B cell (primary cell): ENCODE measurements around the gene KCND2. TPM values are rescaled to one million over a fixed set of nuclear protein-coding genes. Genes with fewer than 3 reads are reported as not detected.

Source experiments
- ATAC-seq: fragments of 200-7000 bp; cut with Tn5 transposase; one replicate; pipeline ENCODE4 v1.10.0; 2021; ENCODE audit warnings: low read depth, mild to moderate bottlenecking, moderate number of reproducible peaks, moderate library complexity
- CTCF ChIA-PET: fragments of 350-600 bp; sonication (Branson Sonifier 250); formaldehyde crosslinking; loops from one replicate; lab custom pipeline; 2021; ENCODE audit warnings: antibody characterized with exemption, inconsistent platforms; lab: Charles Lee
- POLR2A ChIA-PET: fragments of 350-600 bp; sonication (Branson Sonifier 250); formaldehyde crosslinking; loops from one replicate; lab custom pipeline; 2021; ENCODE audit warnings: antibody characterized with exemption; lab: Charles Lee
- DNase-seq: peaks from one replicate; pipeline ENCODE4 v3.0.0; 2013
- H2AFZ ChIP-seq: 2 replicates; pipeline ENCODE4 v1.6.1; 2012; ENCODE audit warnings: mild to moderate bottlenecking, low read depth, low read length; ENCODE audit not compliant: insufficient read depth, poor library complexity, severe bottlenecking
- H3K27ac ChIP-seq, 2 donors: 1 replicate in 1 of 2; 2 replicates in 1 of 2; pipeline ENCODE4 v1.5.1; 2012 to 2013; ENCODE audit warnings: low read length in 2 of 2, mild to moderate bottlenecking in 2 of 2, moderate library complexity in 1 of 2
- H3K27me3 ChIP-seq, 4 experiments: fragments of 200-600 bp in 1 of 4; sonication (generic) in 1 of 4; replicated peaks in 1 of 4; 1 replicate in 2 of 4; 2 replicates in 2 of 4; pipeline versions ENCODE4 v1.6.1 to v1.7.0; 2013 to 2016; ENCODE audit warnings: low read length in 3 of 4, mild to moderate bottlenecking in 2 of 4, mixed read lengths in 1 of 4, moderate library complexity in 1 of 4; ENCODE audit not compliant: insufficient read depth in 4 of 4, control insufficient read depth in 3 of 4; ENCODE audit errors: control extremely low read depth in 1 of 4
- H3K36me3 ChIP-seq, 2 experiments: replicated peaks in 1 of 2; 1 replicate in 1 of 2; 2 replicates in 1 of 2; pipeline versions ENCODE4 v1.6.1 to v1.7.1; 2013; ENCODE audit warnings: low read length in 1 of 2; ENCODE audit not compliant: insufficient read depth in 2 of 2, control insufficient read depth in 1 of 2; ENCODE audit errors: control extremely low read depth in 1 of 2, extremely low read depth in 1 of 2
- H3K4me1 ChIP-seq, 2 donors: fragments of 200-600 bp in 1 of 2; sonication (generic) in 1 of 2; 1 replicate in 1 of 2; 2 replicates in 1 of 2; pipeline versions ENCODE4 v1.5.1 to v1.6.1; 2013 to 2017; ENCODE audit warnings: low read length in 2 of 2; ENCODE audit not compliant: control insufficient read depth in 2 of 2, insufficient read depth in 2 of 2
- H3K4me2 ChIP-seq: replicated peaks from 2 replicates; pipeline ENCODE3; 2012; ENCODE audit warnings: mild to moderate bottlenecking, low read depth, low read length; ENCODE audit not compliant: poor library complexity, severe bottlenecking
- H3K4me3 ChIP-seq, 5 experiments: fragments of 200-600 bp in 1 of 5; sonication (generic) in 1 of 5; 1 replicate in 3 of 5; 2 replicates in 2 of 5; pipeline versions ENCODE4 v1.5.1 to v1.7.0; 2011 to 2016; ENCODE audit warnings: low read length in 4 of 5, mild to moderate bottlenecking in 4 of 5, low read depth in 2 of 5, control low read depth in 1 of 5, moderate library complexity in 1 of 5; ENCODE audit not compliant: insufficient read depth in 1 of 5; ENCODE audit errors: control extremely low read depth in 1 of 5, extremely low read depth in 1 of 5
- H3K79me2 ChIP-seq: fragments of 200-600 bp; sonication (generic); one replicate; pipeline ENCODE4 v1.6.0; 2016; ENCODE audit warnings: low read length; ENCODE audit not compliant: control insufficient read depth, insufficient read depth
- H3K9ac ChIP-seq: fragments of 200-600 bp; sonication (generic); 2 replicates; pipeline ENCODE4 v1.6.1; 2017; ENCODE audit warnings: mild to moderate bottlenecking, low read length, moderate library complexity
- H3K9me3 ChIP-seq, 3 donors: one replicate each; pipeline versions ENCODE4 v1.6.1 to v1.7.1; 2013; ENCODE audit warnings: low read length in 2 of 3; ENCODE audit not compliant: control insufficient read depth in 2 of 3, insufficient read depth in 1 of 3; ENCODE audit errors: control extremely low read depth in 1 of 3
- H4K20me1 ChIP-seq: 2 replicates; pipeline ENCODE4 v1.6.0; 2012; ENCODE audit warnings: mild to moderate bottlenecking, low read length; ENCODE audit not compliant: insufficient read depth, control insufficient read depth, poor library complexity, severe bottlenecking
- H3K27ac Mint-ChIP-seq: one replicate; pipeline ENCODE4 v1.8.0; 2021; ENCODE audit warnings: mixed read lengths
- H3K27me3 Mint-ChIP-seq: one replicate; pipeline ENCODE4 v1.8.0; 2021; ENCODE audit warnings: mixed read lengths
- H3K4me1 Mint-ChIP-seq: one replicate; pipeline ENCODE4 v1.8.0; 2021; ENCODE audit warnings: mixed read lengths
- H3K4me3 Mint-ChIP-seq: one replicate; pipeline ENCODE4 v1.8.0; 2021; ENCODE audit warnings: mixed read lengths
- H3K9me3 Mint-ChIP-seq: one replicate; pipeline ENCODE4 v1.8.0; 2022; ENCODE audit warnings: mixed read lengths; ENCODE audit not compliant: insufficient read depth
- EZH2 ChIP-seq: IDR thresholded peaks from 2 replicates; pipeline ENCODE4 v1.6.1; 2012; ENCODE audit warnings: borderline replicate concordance, low read depth, mild to moderate bottlenecking, moderate library complexity, low read length; ENCODE audit not compliant: insufficient read depth, poor library complexity, severe bottlenecking
- WGBS: methylation state at CpG from one replicate; pipeline ENCODE4 v1.1.5; 2013; ENCODE audit warnings: missing lambda C conversion rate; ENCODE audit not compliant: insufficient coverage; 5-methylcytosine and 5-hydroxymethylcytosine counted together
- intact Hi-C: fragments of 100-400 bp; cut with micrococcal nuclease; formaldehyde crosslinking; loops from one replicate; pipeline ENCODE4 v1.10.0; 2022
- polyA plus RNA-seq: library from polyadenylated mRNA; depleted of rRNA; stranded (reverse); fragments of >200 nt; gene quantifications from 2 replicates; pipeline ENCODE4 v1.2.3, GENCODE V29; 2012
- total RNA-seq, 2 donors: library from RNA; stranded (reverse); fragments of 120-200 nt in 1 of 2; gene quantifications; 1 replicate in 1 of 2; 2 replicates in 1 of 2; pipeline versions ENCODE4 v1.2.3 to v1.2.4, GENCODE V29; 2013 to 2022
- TF ChIP-seq, protein P1 (sequence below): fragments of 200-600 bp; IDR thresholded peaks from one replicate; pipeline ENCODE4 v1.8.0; 2022; ENCODE audit warnings: antibody characterized with exemption, mild to moderate bottlenecking

Gene KCND2
- total and polyA plus RNA-seq, 2 donors (not counting 1 experiment from before 2014, with no cell fraction given): not detected

DNA sequence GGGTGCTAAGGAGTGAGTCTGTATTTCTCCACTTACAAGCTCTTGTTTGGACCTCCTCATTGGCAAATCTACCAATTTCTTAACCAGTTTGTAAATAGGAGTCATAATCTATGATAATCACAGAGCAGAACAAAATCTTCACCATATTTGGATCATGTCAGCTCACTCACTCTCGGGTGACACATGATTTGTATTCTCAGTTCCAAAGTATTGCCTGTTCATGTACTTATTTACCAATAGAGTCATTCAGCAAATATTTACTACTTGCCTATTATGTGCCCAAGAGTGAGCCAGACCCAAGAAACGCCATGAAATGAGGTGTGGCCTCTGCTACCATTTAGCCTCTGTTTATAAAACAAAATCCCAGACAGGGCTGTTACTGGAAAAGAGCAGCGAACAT lies 470.2 kb downstream of the KCND2 start:
- POLR2A ChIA-PET: no interaction called here

DNA sequence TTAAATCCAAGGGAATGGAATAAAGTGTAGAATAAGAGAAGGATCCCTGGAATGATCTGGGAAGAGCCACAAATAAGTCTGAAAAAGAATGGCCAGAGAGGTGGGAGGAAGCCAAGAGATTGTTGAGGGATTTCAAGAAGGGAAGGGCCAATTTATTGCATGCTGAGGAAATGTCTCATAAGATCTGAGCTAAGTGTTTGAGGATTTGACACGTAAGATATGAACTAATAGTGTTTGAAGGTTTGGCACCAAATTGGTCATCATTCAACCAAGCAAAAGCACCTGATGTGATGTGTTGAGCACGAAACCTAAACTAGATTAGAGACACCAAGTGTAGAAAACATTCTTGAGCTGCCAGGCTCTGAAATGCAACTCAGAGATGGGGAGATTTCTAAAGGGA lies 487.1 kb downstream of the KCND2 start:
- Histone ChIP-seq H3K9me3 (no peaks in the 10 kb centered on the region), H2AFZ (no peak overlapping the region), H3K4me1 (no peaks in the 10 kb centered on the region), H3K9ac (no peak overlapping the region), H3K27me3 (no peaks in the 10 kb centered on the region), H3K36me3 (no peaks in the 10 kb centered on the region), H3K4me2 (no peak overlapping the region), H3K4me3 (no peak overlapping the region), H3K27ac (no peak overlapping the region), H4K20me1 (no peaks in the 10 kb centered on the region), H3K79me2 (no peaks in the 10 kb centered on the region)
- no peak overlapping the region for H3K27ac Mint-ChIP-seq
- 100% methylated on average over 1 of the region's 2 CpGs for WGBS
- no peak for TF ChIP-seq EZH2
- TF ChIP-seq, protein P1, sequence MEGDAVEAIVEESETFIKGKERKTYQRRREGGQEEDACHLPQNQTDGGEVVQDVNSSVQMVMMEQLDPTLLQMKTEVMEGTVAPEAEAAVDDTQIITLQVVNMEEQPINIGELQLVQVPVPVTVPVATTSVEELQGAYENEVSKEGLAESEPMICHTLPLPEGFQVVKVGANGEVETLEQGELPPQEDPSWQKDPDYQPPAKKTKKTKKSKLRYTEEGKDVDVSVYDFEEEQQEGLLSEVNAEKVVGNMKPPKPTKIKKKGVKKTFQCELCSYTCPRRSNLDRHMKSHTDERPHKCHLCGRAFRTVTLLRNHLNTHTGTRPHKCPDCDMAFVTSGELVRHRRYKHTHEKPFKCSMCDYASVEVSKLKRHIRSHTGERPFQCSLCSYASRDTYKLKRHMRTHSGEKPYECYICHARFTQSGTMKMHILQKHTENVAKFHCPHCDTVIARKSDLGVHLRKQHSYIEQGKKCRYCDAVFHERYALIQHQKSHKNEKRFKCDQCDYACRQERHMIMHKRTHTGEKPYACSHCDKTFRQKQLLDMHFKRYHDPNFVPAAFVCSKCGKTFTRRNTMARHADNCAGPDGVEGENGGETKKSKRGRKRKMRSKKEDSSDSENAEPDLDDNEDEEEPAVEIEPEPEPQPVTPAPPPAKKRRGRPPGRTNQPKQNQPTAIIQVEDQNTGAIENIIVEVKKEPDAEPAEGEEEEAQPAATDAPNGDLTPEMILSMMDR: no peak
- no peaks in the 10 kb centered on the region for H3K4me1 Mint-ChIP-seq
- ATAC-seq (no peak), DNase-seq (no peak)
- peaks cover 9% of the 10 kb centered on the region for H3K27me3 Mint-ChIP-seq
- no peaks in the 10 kb centered on the region for H3K9me3 Mint-ChIP-seq
- CTCF ChIA-PET: no interaction called here
- H3K4me3 Mint-ChIP-seq: no peak overlapping the region
- intact Hi-C loops: no loop called here
- POLR2A ChIA-PET: no interaction called here

More for the DNA sequence above, 470.2 kb downstream of the KCND2 start:
- intact Hi-C loops: no loop called here
- no peaks in the 10 kb centered on the region for H3K36me3 ChIP-seq
- no peaks in the 10 kb centered on the region for H3K9me3 ChIP-seq
- H3K4me1 ChIP-seq: no peaks in the 10 kb centered on the region
- WGBS: 80% methylated on average over 2 of the region's 3 CpGs
- Mint-ChIP-seq H3K27me3 (peaks cover 10% of the 10 kb centered on the region), H3K27ac (no peak overlapping the region), H3K9me3 (no peaks in the 10 kb centered on the region), H3K4me1 (no peaks in the 10 kb centered on the region), H3K4me3 (no peak overlapping the region)
- DNase-seq (no peak), ATAC-seq (no peak)
- H3K4me2 ChIP-seq: no peak overlapping the region
- no peaks in the 10 kb centered on the region for H3K27me3 ChIP-seq
- H3K79me2 ChIP-seq: no peaks in the 10 kb centered on the region
- no peak overlapping the region for H3K9ac ChIP-seq
- CTCF ChIA-PET: no interaction called here
- H4K20me1 ChIP-seq: no peaks in the 10 kb centered on the region
- H3K4me3 ChIP-seq: no peak overlapping the region
- no peak overlapping the region for H3K27ac ChIP-seq
- no peak for TF ChIP-seq EZH2
- TF ChIP-seq, protein P1: no peak
- H2AFZ ChIP-seq: no peak overlapping the region
